Measurements from ENCODE around the gene GALNT10. TPM values are rescaled to one million over a fixed set of nuclear protein-coding genes. Genes with fewer than 3 reads are reported as not detected.

The GALNT10 gene
- total and polyA plus RNA-seq, 2 donors from 2014 or later = 13.0 to 44.3 TPM

DNA sequence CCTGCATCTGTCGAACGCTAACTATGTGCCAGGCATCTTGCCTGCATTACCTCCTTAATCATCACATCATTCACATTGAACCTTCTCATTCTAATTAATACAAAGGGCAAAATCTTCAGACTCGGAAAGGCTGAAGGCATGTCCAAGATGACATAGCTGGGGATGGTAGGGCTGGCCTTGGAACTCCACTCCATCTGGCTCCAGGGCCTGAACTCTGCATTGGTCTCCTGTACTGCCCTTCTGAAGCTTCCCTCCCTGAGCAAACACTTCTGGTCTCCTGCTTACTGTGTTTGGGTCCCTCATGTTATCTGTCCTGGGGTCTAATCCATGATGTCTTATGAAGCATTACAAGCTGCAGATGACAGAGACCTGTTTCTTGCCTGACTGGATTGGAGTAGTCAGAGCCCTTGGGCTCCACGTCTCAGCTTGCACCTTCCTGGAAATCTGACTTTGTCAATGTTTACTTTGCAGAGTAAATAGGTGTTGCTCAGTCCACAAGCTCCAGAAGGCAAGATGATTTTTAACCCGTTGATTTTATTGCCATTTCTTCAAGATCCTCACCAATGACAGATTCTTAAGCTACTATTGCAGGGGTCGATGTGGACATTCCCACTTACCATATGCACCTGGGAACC lies 106.1 kb downstream of the GALNT10 start:
- no peak for FAIRE-seq
- no peak for DNase-seq
- H3K27me3 ChIP-seq (ENCODE audit: control insufficient read depth, insufficient read depth, low read length) = no peaks in the 10 kb centered on the region
- TF ChIP-seq, protein P1, sequence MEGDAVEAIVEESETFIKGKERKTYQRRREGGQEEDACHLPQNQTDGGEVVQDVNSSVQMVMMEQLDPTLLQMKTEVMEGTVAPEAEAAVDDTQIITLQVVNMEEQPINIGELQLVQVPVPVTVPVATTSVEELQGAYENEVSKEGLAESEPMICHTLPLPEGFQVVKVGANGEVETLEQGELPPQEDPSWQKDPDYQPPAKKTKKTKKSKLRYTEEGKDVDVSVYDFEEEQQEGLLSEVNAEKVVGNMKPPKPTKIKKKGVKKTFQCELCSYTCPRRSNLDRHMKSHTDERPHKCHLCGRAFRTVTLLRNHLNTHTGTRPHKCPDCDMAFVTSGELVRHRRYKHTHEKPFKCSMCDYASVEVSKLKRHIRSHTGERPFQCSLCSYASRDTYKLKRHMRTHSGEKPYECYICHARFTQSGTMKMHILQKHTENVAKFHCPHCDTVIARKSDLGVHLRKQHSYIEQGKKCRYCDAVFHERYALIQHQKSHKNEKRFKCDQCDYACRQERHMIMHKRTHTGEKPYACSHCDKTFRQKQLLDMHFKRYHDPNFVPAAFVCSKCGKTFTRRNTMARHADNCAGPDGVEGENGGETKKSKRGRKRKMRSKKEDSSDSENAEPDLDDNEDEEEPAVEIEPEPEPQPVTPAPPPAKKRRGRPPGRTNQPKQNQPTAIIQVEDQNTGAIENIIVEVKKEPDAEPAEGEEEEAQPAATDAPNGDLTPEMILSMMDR (IDR thresholded peaks at IDR 0.05; ENCODE audit: borderline replicate concordance, extremely low read depth, insufficient read depth) = no peak
- H3K4me3 ChIP-seq (ENCODE audit: low read length in 3 of 3) = no peak overlapping the region
- H3K36me3 ChIP-seq (ENCODE audit: control insufficient read depth in 2 of 3, insufficient read depth in 3 of 3, low read length in 3 of 3) = peaks cover 0 to 4% (median 0%) of the 10 kb centered on the region in 3 donors
- no peaks in the 10 kb centered on the region for H3K9me3 ChIP-seq (ENCODE audit: control insufficient read depth in 2 of 3, insufficient read depth in 1 of 3, low read length in 3 of 3)
- intact Hi-C loops (cut with DNase I) = no loop called here
- no peak overlapping the region for H3K9ac ChIP-seq (ENCODE audit: low read length in 3 of 3)
- H3K4me1 ChIP-seq (ENCODE audit: control insufficient read depth in 2 of 3, insufficient read depth in 2 of 3, low read depth in 1 of 3, low read length in 3 of 3) = peaks cover 0 to 3% (median 0%) of the 10 kb centered on the region in 3 donors
- no peak overlapping the region for H3K27ac ChIP-seq (ENCODE audit: low read depth in 2 of 2, low read length in 2 of 2)

DNA sequence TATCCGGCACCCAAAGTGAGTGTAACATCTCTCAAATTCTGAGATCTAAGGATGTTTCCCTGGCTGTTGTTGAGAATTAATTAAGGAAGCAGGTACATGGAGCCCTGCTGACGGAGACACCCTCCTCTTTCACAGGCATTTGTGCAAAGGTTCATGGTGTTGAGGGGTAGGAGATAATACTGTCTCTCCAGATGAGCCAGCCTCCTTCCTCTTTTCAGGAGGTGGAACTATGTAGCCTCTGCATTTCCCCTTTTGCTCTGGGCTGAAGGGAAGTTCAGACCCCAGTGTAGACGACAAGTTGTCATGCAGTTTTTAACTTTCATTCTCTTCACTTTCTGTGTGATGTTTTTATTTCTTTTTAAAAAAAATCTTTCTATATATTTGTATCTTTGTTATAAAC lies 107.5 kb downstream of the GALNT10 start:
- H3K9me3 ChIP-seq (ENCODE audit: control insufficient read depth in 2 of 3, insufficient read depth in 1 of 3, low read length in 3 of 3) = no peaks in the 10 kb centered on the region
- H3K27ac ChIP-seq (ENCODE audit: low read depth in 2 of 2, low read length in 2 of 2) = no peak overlapping the region
- H3K36me3 ChIP-seq (ENCODE audit: control insufficient read depth in 2 of 3, insufficient read depth in 3 of 3, low read length in 3 of 3) = peaks cover 0 to 4% (median 0%) of the 10 kb centered on the region in 3 donors
- H3K9ac ChIP-seq (ENCODE audit: low read length in 3 of 3) = no peak overlapping the region
- H3K4me3 ChIP-seq (ENCODE audit: low read length in 3 of 3) = no peak overlapping the region
- intact Hi-C loops (cut with DNase I) = no loop called here
- DNase-seq (no peak), FAIRE-seq (no peak)
- TF ChIP-seq, protein P1 (IDR thresholded peaks at IDR 0.05; ENCODE audit: borderline replicate concordance, extremely low read depth, insufficient read depth) = no peak
- peaks cover 0 to 11% (median 0%) of the 10 kb centered on the region in 3 donors for H3K4me1 ChIP-seq (ENCODE audit: control insufficient read depth in 2 of 3, insufficient read depth in 2 of 3, low read depth in 1 of 3, low read length in 3 of 3)
- no peaks in the 10 kb centered on the region for H3K27me3 ChIP-seq (ENCODE audit: control insufficient read depth, insufficient read depth, low read length)

DNA sequence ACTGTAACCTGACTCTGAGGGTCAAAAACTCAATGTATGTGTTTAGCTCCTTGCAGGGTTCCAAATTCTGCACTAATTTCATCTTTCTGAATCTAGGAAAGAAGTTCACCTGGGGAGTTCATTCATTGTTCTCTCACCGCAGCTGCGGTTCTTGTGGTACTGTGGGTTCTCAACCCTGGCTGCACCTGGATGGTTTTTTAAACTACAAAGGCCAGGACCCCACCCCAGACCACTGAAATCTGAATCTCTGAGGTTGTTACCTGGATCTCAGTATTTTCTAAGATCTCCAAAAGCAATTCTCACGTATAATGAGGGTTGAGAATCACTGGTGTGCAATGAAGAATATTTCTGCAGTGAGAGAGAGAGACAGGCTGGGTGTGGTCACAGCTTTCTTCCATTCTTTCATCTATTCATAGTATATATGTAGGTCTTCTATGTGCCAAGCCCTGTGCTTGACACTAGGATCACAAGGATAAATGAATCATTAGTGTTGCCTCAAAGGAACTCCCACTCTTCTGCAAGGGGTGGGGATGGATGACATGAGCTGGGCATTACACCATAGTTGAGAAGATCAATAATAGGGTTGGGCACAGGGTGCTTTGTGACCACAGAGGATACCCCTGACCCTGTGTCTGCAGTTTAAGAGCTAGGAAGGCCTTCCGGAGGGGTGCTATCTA lies 109.8 kb downstream of the GALNT10 start:
- FAIRE-seq = no peak
- H3K4me3 ChIP-seq (ENCODE audit: low read length in 3 of 3) = no peak overlapping the region
- no peak overlapping the region for H3K9ac ChIP-seq (ENCODE audit: low read length in 3 of 3)
- H3K9me3 ChIP-seq (ENCODE audit: control insufficient read depth in 2 of 3, insufficient read depth in 1 of 3, low read length in 3 of 3) = no peaks in the 10 kb centered on the region
- intact Hi-C loops (cut with DNase I) = no loop called here
- H3K36me3 ChIP-seq (ENCODE audit: control insufficient read depth in 2 of 3, insufficient read depth in 3 of 3, low read length in 3 of 3) = peaks cover 0 to 4% (median 0%) of the 10 kb centered on the region in 3 donors
- TF ChIP-seq, protein P1 (IDR thresholded peaks at IDR 0.05; ENCODE audit: borderline replicate concordance, extremely low read depth, insufficient read depth) = no peak
- DNase-seq = no peak
- no peak overlapping the region for H3K27ac ChIP-seq (ENCODE audit: low read depth in 2 of 2, low read length in 2 of 2)
- no peaks in the 10 kb centered on the region for H3K27me3 ChIP-seq (ENCODE audit: control insufficient read depth, insufficient read depth, low read length)
- H3K4me1 ChIP-seq (ENCODE audit: control insufficient read depth in 2 of 3, insufficient read depth in 2 of 3, low read depth in 1 of 3, low read length in 3 of 3) = peaks cover 0 to 11% (median 0%) of the 10 kb centered on the region in 3 donors
